GM18508 (cell line): ENCODE measurements around the gene GNA12.

ENCODE experiments used
- ATAC-seq: cut with Tn5 transposase; IDR thresholded peaks from one replicate; pipeline ENCODE4 v1.9.1; 2021; ENCODE audit warnings: moderate number of reproducible peaks; ENCODE audit not compliant: insufficient read depth, unreplicated experiment

The GNA12 gene

GRCh38 chr7:2806571-2806970 is 37.5 kb downstream of the GNA12 start:
- ATAC-seq, result no peak

- ATAC-seq, result no peak
Measured at GRCh38 chr7:2805213-2805944, 38.7 kb downstream of the GNA12 start.

- ATAC-seq, result no peak
Measured at GRCh38 chr7:2804227-2804763, 39.8 kb downstream of the GNA12 start.

GRCh38 chr7:2803755-2804154 is 40.4 kb downstream of the GNA12 start:
- ATAC-seq, result no peak

- ATAC-seq, result no peak
Measured at GRCh38 chr7:2803342-2803692, 40.8 kb downstream of the GNA12 start.

GRCh38 chr7:2802504-2803341 is 41.4 kb downstream of the GNA12 start:
- no peak for ATAC-seq

- no peak for ATAC-seq
Measured at GRCh38 chr7:2802101-2802500, 42.0 kb downstream of the GNA12 start.

- ATAC-seq, result no peak
Measured at GRCh38 chr7:2800931-2801688, 43.0 kb downstream of the GNA12 start.

GRCh38 chr7:2800220-2800930 is 43.7 kb downstream of the GNA12 start:
- ATAC-seq, result no peak

GRCh38 chr7:2799253-2799652 is 44.9 kb downstream of the GNA12 start:
- no peak for ATAC-seq

GRCh38 chr7:2798669-2799068 is 45.4 kb downstream of the GNA12 start:
- no peak for ATAC-seq

GRCh38 chr7:2796358-2797352 is 47.5 kb downstream of the GNA12 start:
- ATAC-seq, result no peak

- ATAC-seq, result no peak
Measured at GRCh38 chr7:2795906-2796305, 48.2 kb downstream of the GNA12 start.

GRCh38 chr7:2794836-2795636 is 49.1 kb downstream of the GNA12 start:
- ATAC-seq, result no peak

GRCh38 chr7:2792856-2793487 is 51.1 kb downstream of the GNA12 start:
- ATAC-seq, result no peak

- ATAC-seq, result no peak
Measured at GRCh38 chr7:2792235-2792634, 51.9 kb downstream of the GNA12 start.

- no peak for ATAC-seq
Measured at GRCh38 chr7:2791390-2791789, 52.7 kb downstream of the GNA12 start.
